ENCODE measurements around the gene MTFR1L.

GRCh38 chr1:25879675-25880074, 59.9 kb downstream of the MTFR1L start:
- TF ChIP-seq CTCF (IDR thresholded peaks at IDR 0.05) (no peak), POLR2A (IDR thresholded peaks at IDR 0.05) (no peak)

Measured in thyroid gland (tissue), 4 donors.